Activated CD4-positive, alpha-beta T cell treated with anti-CD3 and anti-CD28 coated beads, Interleukin-2, Interleukin-4, amounts not matched to agents 100 ng/mL and 50 ng/mL, durations not matched to agents 16 hours and 8 hours (primary cell): ENCODE results near the gene DLG5.
"Not testable (repeated sequence)": the region's sequence is repeated elsewhere in the genome, so short reads cannot be mapped to it uniquely, and the experiment has no call there.

Experiments used
- DNase-seq: peaks from one replicate; pipeline ENCODE4 v3.0.0-alpha.2; 2020; ENCODE audit warnings: low spot score

The DLG5 gene

DNA sequence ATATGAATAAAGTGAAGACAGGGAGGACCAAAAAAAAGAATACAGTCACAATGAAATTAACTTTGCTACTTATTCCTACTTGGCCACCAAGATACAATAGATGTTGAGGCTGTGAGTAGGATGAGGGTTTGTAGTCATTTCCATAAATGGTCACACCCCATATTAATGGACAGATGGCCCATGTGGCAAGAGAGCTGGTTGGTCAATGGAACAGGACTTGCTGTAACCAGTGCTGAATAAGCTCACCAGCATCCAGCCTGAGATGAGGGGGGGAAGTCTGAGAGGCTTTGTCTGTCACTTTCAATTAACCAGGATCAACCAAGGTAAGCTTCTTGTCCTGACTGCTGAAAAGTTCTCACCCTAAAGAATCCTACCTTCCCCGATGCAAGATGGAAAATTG is 158.5 kb downstream of the DLG5 start:
- DNase-seq, result no peak

DNA sequence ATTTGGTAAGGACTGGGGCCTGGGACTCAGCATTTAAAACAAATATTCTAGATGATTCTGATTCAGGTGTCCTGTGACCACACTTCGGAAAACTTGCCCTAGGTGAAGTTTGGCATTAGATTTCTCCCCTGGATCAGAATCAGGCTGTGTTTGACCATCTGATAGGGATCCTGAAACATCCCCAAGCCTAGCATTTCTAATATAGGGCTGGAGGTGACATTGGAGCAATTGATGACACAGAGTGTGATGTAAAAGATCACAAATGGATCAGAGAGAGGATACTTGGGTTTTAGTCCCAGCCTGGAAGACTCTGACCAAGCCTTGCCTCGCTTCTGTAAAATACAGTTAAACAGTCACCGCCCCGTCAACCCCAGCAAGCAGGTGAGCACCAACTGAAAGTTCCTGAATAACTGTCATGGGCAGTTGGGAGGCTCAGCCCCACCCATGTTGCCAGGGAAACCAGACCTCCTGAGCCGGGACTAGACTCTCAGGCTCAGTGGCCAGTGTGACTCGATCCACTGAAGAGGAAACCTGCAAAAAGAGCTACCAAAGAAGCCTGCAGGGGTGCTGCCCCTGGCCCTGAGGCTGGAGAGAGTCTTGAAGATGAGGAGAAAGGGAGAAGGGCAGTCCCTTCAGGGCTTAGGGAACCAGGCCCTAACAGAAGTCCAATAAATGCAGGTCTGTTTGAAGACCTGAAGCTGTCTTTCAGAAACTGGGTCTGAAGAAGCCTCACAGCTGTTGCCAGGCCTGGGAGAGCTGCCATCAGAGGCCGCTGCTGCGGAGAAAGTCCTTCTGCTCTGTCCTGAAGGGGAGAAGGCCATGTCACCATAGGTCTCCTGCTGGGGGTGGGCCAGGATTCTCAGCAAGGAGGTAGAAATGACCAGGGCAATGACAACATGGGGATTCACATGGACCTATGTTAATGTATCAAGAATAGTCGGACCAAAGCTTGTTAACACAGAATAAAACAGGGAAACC is 162.8 kb downstream of the DLG5 start:
- no peak for DNase-seq

DNA sequence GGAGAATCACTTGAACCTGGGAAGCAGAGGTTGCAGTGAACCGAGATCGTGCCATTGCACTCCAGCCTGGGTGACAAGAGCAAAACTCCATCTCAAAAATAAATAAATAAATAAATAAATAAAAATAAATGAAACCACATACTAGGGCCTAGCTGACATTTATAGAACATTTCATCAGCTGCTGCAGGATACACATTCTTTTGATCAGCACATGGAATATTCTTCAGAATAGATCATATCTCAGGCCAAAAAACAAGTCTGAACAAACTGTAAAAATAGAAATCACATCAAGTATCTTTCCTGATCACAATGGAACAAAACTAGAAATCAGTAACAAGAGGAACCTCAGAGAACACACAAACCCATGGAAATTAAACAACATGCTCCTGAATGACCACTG is 168.1 kb downstream of the DLG5 start:
- DNase-seq, result not testable (repeated sequence)

GRCh38 chr10:77756319-77757232 is 170.0 kb downstream of the DLG5 start:
- peak; percentile 31 for DNase-seq

DNA sequence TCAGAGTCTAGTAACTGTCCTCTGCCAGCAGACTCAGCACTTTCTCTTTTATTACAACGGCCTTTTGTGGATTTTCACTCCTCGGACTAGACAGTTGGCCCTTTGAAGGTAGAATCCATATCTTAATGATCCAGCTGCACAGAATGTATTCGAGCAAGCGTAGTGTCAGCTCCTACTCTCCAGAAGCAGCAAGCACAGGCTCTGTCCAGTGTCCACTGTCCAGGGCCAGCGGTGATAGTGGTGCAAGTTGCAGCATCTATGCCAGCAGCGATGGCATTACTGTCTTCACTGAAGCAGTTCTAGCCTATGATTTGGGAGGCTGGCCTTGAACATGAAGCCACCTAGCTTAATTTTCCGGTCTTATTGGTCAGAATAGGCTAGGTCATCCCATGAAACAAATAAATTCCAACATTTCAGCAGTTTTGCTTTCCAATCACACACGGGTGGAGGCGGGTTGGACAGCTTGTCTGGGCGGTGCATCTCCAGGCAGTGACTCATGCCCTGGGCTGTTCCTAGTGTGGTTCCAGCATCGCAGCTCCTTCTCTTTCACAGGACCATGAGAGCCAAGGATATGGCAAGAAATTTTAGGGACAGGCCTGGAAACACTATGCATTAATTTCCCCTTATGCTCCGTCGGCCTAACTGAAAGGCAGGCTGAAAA is 180.4 kb downstream of the DLG5 start:
- no peak for DNase-seq

DNA sequence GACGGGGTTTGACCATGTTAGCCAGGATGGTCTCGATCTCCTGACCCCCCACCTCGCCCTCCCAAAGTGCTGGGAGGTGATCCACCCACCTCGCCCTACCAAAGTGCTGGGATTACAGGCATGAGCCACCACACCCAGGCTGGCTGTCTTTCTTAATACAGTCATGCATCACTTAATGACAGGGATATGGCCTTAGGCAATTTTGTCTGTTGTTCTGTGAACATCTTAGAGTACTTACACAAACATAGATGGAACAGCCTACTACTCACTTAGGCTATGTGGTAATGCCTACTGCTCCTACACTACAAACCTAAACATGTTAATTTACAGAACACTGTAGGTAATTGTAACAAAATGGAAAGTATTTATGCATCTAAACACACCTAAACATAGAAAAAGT is 182.3 kb downstream of the DLG5 start:
- no peak for DNase-seq

DNA sequence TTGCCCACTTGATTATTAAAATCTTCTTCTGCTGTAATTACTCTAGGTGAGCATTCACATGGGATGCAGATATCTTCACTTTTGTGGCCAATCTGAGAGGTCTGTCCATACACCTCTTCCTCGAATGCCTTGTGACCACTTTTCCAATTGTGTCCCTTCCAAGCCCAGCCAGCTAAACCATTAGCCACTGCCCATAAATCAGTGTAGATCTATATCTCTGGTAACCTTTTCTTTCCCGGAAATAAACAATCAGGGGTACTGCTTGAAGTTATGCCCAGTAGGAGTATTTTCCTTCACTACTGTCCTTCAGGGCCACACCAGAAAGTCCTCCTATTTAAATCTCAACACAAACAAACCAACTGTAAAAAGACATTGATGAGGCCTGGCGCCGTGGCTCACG is 184.4 kb downstream of the DLG5 start:
- DNase-seq, result no peak

- DNase-seq, result no peak
Measured at GRCh38 chr10:77741746-77742145, 184.8 kb downstream of the DLG5 start.
